ENCODE data around the gene ANKRD60. TPM values are rescaled to one million over a fixed set of nuclear protein-coding genes. Genes with fewer than 3 reads are reported as not detected.

The ANKRD60 gene
- polyA plus RNA-seq, 12 donors: not detected

- no peak for DNase-seq
These were observed 16.9 kb upstream of the ANKRD60 start for GRCh38 chr20:58245181-58245891.

- no peak for DNase-seq
These were observed 16.1 kb upstream of the ANKRD60 start for GRCh38 chr20:58244517-58245030.

- no peak for DNase-seq
These were observed 15.4 kb upstream of the ANKRD60 start for GRCh38 chr20:58243653-58244410.

GRCh38 chr20:58242824-58243223, 14.4 kb upstream of the ANKRD60 start:
- no peak for DNase-seq

GRCh38 chr20:58241766-58242465, 13.5 kb upstream of the ANKRD60 start:
- no peak for DNase-seq

- no peak for DNase-seq
These were observed 12.0 kb upstream of the ANKRD60 start for GRCh38 chr20:58240471-58240870.

GRCh38 chr20:58239216-58239615, 10.8 kb upstream of the ANKRD60 start:
- no peak for DNase-seq

- DNase-seq: no peak
These were observed 10.0 kb upstream of the ANKRD60 start for GRCh38 chr20:58238490-58238889.

- no peak for DNase-seq
These were observed 9.1 kb upstream of the ANKRD60 start for GRCh38 chr20:58237318-58238132.

GRCh38 chr20:58236612-58237317, 8.3 kb upstream of the ANKRD60 start:
- peak; percentile 83 for DNase-seq

- no peak for DNase-seq
These were observed 6.6 kb upstream of the ANKRD60 start for GRCh38 chr20:58235010-58235409.

- DNase-seq: no peak
These were observed 5.6 kb upstream of the ANKRD60 start for GRCh38 chr20:58233881-58234528.

GRCh38 chr20:58233393-58233792, 4.9 kb upstream of the ANKRD60 start:
- no peak for DNase-seq

GRCh38 chr20:58231683-58232082, 3.2 kb upstream of the ANKRD60 start:
- peak; percentile 67 for DNase-seq

- DNase-seq: no peak
These were observed 845 bp upstream of the ANKRD60 start for GRCh38 chr20:58229198-58229798.

- DNase-seq: no peak
These were observed 360 bp downstream of the ANKRD60 start for GRCh38 chr20:58228103-58228483.

- no peak for DNase-seq
These were observed 906 bp downstream of the ANKRD60 start for GRCh38 chr20:58227391-58228102.

- DNase-seq: no peak
These were observed 2.8 kb downstream of the ANKRD60 start for GRCh38 chr20:58225452-58226200.

GRCh38 chr20:58224974-58225373, 3.5 kb downstream of the ANKRD60 start:
- no peak for DNase-seq
